Neural progenitor cell (in vitro differentiated cells): ENCODE results near the gene MAD1L1. TPM values are rescaled to one million over a fixed set of nuclear protein-coding genes. Genes with fewer than 3 reads are reported as not detected.

Source experiments
- DNase-seq: peaks from one replicate; pipeline ENCODE4 v3.0.0-alpha.2; 2016; ENCODE audit warnings: low spot score
- H2AFZ ChIP-seq: fragments of 200-600 bp; sonication (generic); replicated peaks from 2 replicates; pipeline ENCODE4 v1.6.1; 2016; ENCODE audit warnings: antibody characterized with exemption
- H3F3A ChIP-seq: fragments of 200-600 bp; sonication (generic); 2 replicates; pipeline ENCODE4 v1.6.1; 2016; ENCODE audit warnings: antibody characterized with exemption, low read depth
- H3K27ac ChIP-seq: fragments of 200-600 bp; sonication (generic); 2 replicates; pipeline ENCODE4 v1.5.1; 2016; ENCODE audit warnings: mild to moderate bottlenecking
- H3K27me3 ChIP-seq: fragments of 200-600 bp; sonication (generic); 2 replicates; pipeline ENCODE4 v1.6.1; 2016; ENCODE audit warnings: mild to moderate bottlenecking, moderate library complexity
- H3K36me3 ChIP-seq: fragments of 200-600 bp; sonication (generic); 2 replicates; pipeline ENCODE4 v1.5.1; 2016
- H3K4me1 ChIP-seq: fragments of 200-600 bp; sonication (generic); 2 replicates; pipeline ENCODE4 v1.6.1; 2016; ENCODE audit warnings: mixed run types
- H3K4me2 ChIP-seq: fragments of 200-600 bp; sonication (generic); 2 replicates; pipeline ENCODE4 v1.6.1; 2016
- H3K4me3 ChIP-seq: fragments of 200-600 bp; sonication (generic); 2 replicates; pipeline ENCODE4 v1.5.1; 2016
- H3K79me2 ChIP-seq: fragments of 200-600 bp; sonication (generic); 2 replicates; pipeline ENCODE4 v1.6.1; 2016; ENCODE audit warnings: low read depth
- H3K9ac ChIP-seq: fragments of 200-600 bp; sonication (generic); 2 replicates; pipeline ENCODE4 v1.6.1; 2016
- H3K9me3 ChIP-seq: fragments of 200-600 bp; sonication (generic); 2 replicates; pipeline ENCODE4 v1.5.1; 2016; ENCODE audit warnings: low read depth
- H4K20me1 ChIP-seq: fragments of 200-600 bp; sonication (generic); 2 replicates; pipeline ENCODE4 v1.6.1; 2016; ENCODE audit warnings: low read depth
- H3K27ac Mint-ChIP-seq: 3 replicates; pipeline ENCODE4 v1.8.0; 2021; ENCODE audit warnings: mixed read lengths
- H3K27me3 Mint-ChIP-seq: 2 replicates; pipeline ENCODE4 v1.8.0; 2022; ENCODE audit warnings: low read depth, mild to moderate bottlenecking, inconsistent platforms, moderate library complexity, mixed read lengths; ENCODE audit not compliant: insufficient read depth
- H3K36me3 Mint-ChIP-seq: 3 replicates; pipeline ENCODE4 v1.8.0; 2021; ENCODE audit warnings: mixed read lengths
- H3K4me1 Mint-ChIP-seq: 3 replicates; pipeline ENCODE4 v1.8.0; 2021; ENCODE audit warnings: mixed read lengths
- H3K4me3 Mint-ChIP-seq: 3 replicates; pipeline ENCODE4 v1.8.0; 2021; ENCODE audit warnings: mild to moderate bottlenecking, moderate library complexity, mixed read lengths
- H3K9me3 Mint-ChIP-seq: 3 replicates; pipeline ENCODE4 v1.8.0; 2020; ENCODE audit warnings: mixed read lengths
- EZH2 ChIP-seq: fragments of 200-600 bp; sonication (generic); IDR thresholded peaks from 2 replicates; pipeline ENCODE4 v1.6.1; 2017; ENCODE audit warnings: antibody characterized with exemption, mild to moderate bottlenecking, moderate library complexity
- EZH2phosphoT487 ChIP-seq: fragments of 200-600 bp; sonication (generic); IDR thresholded peaks from 2 replicates; pipeline ENCODE4 v1.6.1; 2017; ENCODE audit warnings: antibody characterized with exemption
- total RNA-seq: library from RNA; depleted of rRNA; stranded (reverse); fragments of >200 nt; gene quantifications from 2 replicates; pipeline ENCODE4 v1.2.3, GENCODE V29; 2015; ENCODE audit warnings: low replicate concordance
- TF ChIP-seq, protein P1 (sequence below): fragments of 200-600 bp; sonication (generic); IDR thresholded peaks from 2 replicates; pipeline ENCODE4 v1.5.1; 2017; ENCODE audit warnings: antibody characterized with exemption, mild to moderate bottlenecking

Gene MAD1L1
- total RNA-seq, 1 donor from 2014 or later, result 23.7 TPM

GRCh38 chr7:2125931-2126330 lies 106.8 kb downstream of the MAD1L1 start:
- Histone ChIP-seq H3F3A (no peaks in the 10 kb centered on the region), H4K20me1 (no peaks in the 10 kb centered on the region), H3K27ac (no peak overlapping the region), H2AFZ (no peak overlapping the region), H3K9ac (no peak overlapping the region), H3K9me3 (no peaks in the 10 kb centered on the region), H3K4me2 (no peak overlapping the region), H3K36me3 (no peaks in the 10 kb centered on the region), H3K4me1 (no peaks in the 10 kb centered on the region), H3K79me2 (no peaks in the 10 kb centered on the region), H3K4me3 (no peak overlapping the region), H3K27me3 (no peaks in the 10 kb centered on the region)
- TF ChIP-seq, protein P1, sequence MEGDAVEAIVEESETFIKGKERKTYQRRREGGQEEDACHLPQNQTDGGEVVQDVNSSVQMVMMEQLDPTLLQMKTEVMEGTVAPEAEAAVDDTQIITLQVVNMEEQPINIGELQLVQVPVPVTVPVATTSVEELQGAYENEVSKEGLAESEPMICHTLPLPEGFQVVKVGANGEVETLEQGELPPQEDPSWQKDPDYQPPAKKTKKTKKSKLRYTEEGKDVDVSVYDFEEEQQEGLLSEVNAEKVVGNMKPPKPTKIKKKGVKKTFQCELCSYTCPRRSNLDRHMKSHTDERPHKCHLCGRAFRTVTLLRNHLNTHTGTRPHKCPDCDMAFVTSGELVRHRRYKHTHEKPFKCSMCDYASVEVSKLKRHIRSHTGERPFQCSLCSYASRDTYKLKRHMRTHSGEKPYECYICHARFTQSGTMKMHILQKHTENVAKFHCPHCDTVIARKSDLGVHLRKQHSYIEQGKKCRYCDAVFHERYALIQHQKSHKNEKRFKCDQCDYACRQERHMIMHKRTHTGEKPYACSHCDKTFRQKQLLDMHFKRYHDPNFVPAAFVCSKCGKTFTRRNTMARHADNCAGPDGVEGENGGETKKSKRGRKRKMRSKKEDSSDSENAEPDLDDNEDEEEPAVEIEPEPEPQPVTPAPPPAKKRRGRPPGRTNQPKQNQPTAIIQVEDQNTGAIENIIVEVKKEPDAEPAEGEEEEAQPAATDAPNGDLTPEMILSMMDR, result no peak
- TF ChIP-seq EZH2 (no peak), EZH2phosphoT487 (no peak)
- H3K4me3 Mint-ChIP-seq, result no peak overlapping the region
- no peaks in the 10 kb centered on the region for H3K36me3 Mint-ChIP-seq
- peaks cover 3% of the 10 kb centered on the region for H3K27me3 Mint-ChIP-seq
- no peak overlapping the region for H3K27ac Mint-ChIP-seq
- peaks cover 18% of the 10 kb centered on the region for H3K4me1 Mint-ChIP-seq
- H3K9me3 Mint-ChIP-seq, result no peaks in the 10 kb centered on the region
- DNase-seq, result no peak

GRCh38 chr7:2124604-2125345 lies 108.0 kb downstream of the MAD1L1 start:
- Histone ChIP-seq H3K27me3 (no peaks in the 10 kb centered on the region), H3K9ac (no peak overlapping the region), H3K4me2 (no peak overlapping the region), H2AFZ (no peak overlapping the region), H3K4me1 (no peaks in the 10 kb centered on the region), H3K27ac (no peak overlapping the region), H3K4me3 (no peak overlapping the region), H3K36me3 (no peaks in the 10 kb centered on the region), H3F3A (no peaks in the 10 kb centered on the region), H4K20me1 (no peaks in the 10 kb centered on the region), H3K79me2 (no peaks in the 10 kb centered on the region), H3K9me3 (no peaks in the 10 kb centered on the region)
- peaks cover 23% of the 10 kb centered on the region for H3K4me1 Mint-ChIP-seq
- H3K9me3 Mint-ChIP-seq, result no peaks in the 10 kb centered on the region
- H3K36me3 Mint-ChIP-seq, result no peaks in the 10 kb centered on the region
- H3K27me3 Mint-ChIP-seq, result peaks cover 3% of the 10 kb centered on the region
- H3K27ac Mint-ChIP-seq, result no peak overlapping the region
- no peak for TF ChIP-seq EZH2
- TF ChIP-seq EZH2phosphoT487, result no peak
- TF ChIP-seq, protein P1, result no peak
- no peak overlapping the region for H3K4me3 Mint-ChIP-seq
- DNase-seq, result no peak

DNA sequence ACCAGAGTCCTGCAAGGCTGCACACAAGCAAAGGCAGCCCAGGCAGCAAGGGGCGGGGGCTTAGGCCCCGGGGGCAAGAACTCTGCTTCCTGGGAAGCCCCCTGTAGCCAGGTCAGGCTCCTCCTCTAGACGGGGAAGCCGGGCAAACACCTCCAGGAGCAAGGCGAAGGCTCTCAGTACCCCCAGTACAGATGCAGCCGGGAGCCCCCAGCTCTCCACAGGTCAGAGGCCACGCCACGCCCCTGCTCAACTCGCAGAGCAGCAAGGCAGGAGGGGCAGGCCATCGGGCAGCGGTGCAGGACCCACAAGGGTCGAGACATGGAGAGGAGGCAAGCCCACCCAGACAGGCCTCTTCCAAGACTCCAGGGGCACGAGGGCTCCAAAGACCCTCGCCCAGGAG lies 108.8 kb downstream of the MAD1L1 start:
- Mint-ChIP-seq H3K4me3 (no peak overlapping the region), H3K27ac (no peak overlapping the region), H3K4me1 (peaks cover 21% of the 10 kb centered on the region), H3K36me3 (no peaks in the 10 kb centered on the region), H3K9me3 (no peaks in the 10 kb centered on the region), H3K27me3 (peaks cover 3% of the 10 kb centered on the region)
- H3K79me2 ChIP-seq, result no peaks in the 10 kb centered on the region
- TF ChIP-seq EZH2, result no peak
- TF ChIP-seq, protein P1, result no peak
- no peak for TF ChIP-seq EZH2phosphoT487
- H3K9ac ChIP-seq, result no peak overlapping the region
- H3K27me3 ChIP-seq, result no peaks in the 10 kb centered on the region
- H3K4me3 ChIP-seq, result no peak overlapping the region
- no peak overlapping the region for H2AFZ ChIP-seq
- no peak overlapping the region for H3K4me2 ChIP-seq
- no peaks in the 10 kb centered on the region for H3K36me3 ChIP-seq
- no peaks in the 10 kb centered on the region for H4K20me1 ChIP-seq
- H3K4me1 ChIP-seq, result no peaks in the 10 kb centered on the region
- H3K9me3 ChIP-seq, result no peaks in the 10 kb centered on the region
- H3K27ac ChIP-seq, result no peak overlapping the region
- no peak for DNase-seq
- no peaks in the 10 kb centered on the region for H3F3A ChIP-seq
